ENCODE results near the gene MISP.

Gene MISP

DNA sequence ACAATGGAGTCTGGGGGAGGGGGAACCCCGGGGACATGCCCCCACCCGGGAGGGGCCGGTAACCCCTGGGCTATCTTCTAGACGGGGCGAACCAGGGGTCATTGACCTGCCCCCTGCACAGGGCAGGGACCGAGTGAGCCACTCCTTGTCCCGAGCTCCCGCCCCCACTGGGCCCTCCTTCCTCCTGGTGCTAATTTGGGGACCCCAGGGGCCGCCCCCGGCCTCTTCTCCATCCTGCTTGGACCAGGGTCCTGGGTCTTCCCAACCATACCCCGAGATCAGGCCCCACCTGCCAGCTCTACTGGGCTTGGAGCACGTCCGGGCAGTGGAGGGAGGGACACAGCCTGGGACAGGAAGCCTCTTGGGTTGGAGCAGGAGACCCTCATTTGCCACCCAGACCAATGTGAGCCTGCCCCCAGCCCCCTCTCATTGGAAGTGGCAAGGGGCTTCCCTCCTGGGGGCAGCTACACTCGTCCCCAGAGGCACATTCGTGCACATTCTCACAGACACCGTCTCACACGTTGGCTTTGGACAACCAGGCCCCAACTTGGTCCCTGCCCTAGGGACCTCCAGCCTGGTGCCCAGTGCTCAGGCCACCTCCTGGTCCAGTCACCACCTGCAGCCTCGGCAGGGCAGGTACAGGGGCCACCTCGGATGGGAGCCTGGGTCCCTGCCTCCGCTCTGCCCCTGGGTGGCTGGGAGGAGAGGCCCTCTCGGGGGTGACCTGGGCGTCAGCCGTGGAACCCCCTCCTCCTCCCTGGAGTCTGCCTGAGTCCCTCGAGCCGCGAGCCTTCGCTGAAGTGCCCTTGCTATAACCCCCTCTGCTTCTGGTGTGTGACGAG lies 3.3 kb upstream of the MISP start:
- DNase-seq, result no peak

DNA sequence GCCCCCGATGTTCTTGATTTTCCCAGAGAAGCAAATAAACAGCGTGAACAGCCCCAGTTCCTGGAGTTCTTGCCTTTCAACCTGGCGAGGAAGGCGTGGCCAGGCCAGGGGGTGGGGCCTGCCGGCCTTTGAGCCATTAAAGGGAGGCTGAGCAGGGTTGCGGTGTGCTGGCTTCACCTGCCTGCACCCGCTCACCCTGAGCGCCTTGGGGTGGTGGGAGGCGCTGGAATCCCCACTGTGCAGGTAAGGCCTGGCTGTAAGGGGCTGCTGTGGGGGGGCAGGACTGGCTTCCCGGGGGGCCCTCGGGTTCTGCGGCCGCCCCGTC lies 2.7 kb upstream of the MISP start:
- no peak for DNase-seq

DNA sequence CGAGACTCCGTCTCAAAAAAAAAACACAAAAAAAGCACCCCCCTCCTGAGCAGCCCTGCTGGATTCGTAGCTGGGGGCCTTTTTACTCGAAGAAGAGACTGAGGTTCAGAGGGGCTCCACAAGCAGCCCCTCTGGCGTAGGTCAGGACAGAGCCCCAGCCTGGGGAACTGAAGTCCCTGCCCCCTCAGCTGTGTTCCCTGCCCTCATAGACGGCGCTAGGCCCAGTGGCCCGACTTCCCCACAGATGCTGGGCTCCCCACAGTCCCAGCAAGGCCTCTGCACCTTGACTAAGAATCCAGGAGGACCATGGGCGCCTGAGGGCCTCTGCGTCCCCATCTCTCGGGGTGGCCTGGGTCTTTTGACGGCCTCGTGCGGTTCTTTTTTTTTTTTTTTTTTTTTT lies 1.1 kb upstream of the MISP start:
- no peak for DNase-seq

DNA sequence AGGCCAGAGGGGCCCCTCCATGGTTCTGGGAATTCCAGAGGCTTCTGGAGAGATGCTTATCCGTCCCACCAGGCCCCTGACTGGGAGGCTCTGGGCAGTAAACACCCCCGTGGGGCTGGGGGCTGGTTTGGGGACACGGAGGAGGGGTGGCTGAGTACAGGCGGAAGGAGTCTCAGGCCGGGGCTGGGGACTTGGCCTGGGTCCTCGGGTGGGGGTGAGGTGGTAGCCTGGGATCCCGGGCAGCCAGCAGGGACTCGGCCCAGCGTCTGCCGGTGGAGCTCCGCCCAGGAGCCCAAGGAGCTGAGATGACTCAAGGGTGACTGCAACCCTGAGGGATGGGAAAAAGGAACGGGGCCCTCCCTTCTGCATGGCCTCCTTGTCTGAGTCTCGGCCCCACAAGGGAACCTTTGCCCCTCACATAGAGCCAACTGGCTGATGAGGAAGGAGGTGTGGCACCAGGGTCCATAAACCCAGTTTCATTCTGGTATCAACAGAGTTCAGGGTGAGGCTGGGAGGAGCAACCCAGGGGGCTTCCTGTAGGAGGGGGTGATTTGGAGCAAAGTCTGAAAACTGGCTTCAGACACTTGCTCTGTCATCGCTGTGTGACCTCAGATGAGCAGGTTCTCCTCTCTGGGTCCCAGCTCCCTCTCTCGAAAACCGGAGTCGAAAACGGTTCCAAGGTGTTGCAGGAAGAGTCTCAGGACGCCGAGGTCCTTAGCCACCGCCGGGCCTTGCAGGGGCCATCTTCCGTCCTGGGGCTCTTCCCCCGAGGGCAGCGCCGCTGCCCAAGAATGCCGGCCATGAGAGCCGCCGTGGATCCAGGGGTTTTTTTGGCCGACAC lies 809 bp downstream of the MISP start:
- DNase-seq, result peak; percentile 78

DNA sequence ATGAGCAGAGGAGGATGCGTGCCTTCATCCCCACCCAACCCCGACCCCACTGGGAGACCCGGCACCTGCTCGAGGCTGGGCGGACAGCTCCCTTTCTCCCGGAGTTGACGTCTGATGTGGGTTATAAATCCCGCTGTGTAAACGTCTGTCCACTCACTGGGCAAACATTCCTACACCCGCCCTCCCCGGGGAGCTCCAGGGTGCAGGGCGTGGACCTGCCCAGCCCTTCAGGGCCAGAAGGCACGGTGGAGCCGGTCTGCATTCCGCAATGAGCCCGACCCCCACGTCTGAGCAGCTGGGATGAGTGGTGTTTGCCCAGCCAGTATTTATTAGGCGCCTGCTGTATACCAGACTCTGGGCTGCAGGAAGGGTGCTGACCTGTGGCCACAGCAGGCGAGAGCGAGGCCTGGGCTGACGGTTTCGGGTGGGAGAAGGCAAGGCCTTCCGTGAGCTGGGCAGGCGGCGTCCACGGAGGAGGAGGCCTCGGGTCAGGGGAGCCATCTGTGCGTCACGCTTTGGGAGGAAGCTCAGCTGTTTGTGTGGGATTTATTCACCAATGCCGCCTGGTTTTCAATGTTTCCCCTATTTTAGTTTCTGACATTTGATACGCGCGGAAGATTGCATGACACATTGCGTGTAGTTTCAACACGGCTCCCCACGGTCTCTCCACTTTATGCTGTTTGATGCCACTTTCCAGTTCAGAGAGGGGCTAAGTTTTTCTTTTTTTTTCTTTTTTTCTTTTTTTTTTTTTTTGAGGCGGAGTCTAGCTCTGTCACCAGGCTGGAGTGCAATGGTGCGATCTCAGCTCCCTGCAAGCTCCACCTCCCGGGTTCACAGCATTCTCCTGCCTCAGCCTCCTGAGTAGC lies 2.0 kb downstream of the MISP start:
- DNase-seq, result peak; percentile 77

DNA sequence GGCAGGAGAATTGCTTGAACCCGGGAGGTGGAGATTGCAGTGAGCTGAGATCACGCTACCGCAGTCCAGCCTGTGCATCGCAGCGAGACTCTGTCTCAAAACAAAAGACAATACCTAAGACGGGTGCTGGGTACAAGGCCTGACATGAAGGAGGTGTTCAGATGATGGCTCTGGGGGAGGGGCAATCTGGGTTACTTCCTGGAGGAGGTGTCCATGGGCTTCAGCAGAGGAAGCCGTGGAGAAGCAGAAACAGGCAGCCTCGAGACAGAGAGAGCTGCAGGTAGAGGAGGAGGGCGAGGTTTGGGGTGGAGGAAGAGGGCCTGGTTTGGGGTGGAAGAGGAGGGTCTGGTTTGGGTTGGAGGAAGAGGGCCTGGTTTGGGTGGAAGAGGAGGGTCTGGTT lies 3.6 kb downstream of the MISP start:
- DNase-seq, result no peak

DNA sequence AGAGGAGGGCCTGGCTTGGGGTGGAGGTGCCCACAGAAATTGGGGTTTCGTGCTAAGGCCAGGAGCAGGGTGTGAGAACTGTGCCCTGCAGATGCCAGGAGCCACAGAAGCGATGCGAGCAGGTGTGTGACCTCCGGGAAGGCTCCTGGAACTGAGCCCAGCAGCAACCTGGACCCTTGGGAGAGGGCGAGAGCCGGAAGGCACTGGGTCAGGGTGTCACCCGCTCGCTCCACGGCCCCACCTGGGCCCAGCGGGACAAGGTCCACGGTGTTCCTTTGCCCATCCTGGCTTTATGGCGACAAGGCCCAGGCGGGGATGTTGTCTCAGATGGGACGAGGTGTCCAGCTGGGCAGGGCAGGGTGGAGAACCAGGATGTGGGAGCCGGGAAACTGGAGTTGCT lies 4.2 kb downstream of the MISP start:
- DNase-seq, result no peak

DNA sequence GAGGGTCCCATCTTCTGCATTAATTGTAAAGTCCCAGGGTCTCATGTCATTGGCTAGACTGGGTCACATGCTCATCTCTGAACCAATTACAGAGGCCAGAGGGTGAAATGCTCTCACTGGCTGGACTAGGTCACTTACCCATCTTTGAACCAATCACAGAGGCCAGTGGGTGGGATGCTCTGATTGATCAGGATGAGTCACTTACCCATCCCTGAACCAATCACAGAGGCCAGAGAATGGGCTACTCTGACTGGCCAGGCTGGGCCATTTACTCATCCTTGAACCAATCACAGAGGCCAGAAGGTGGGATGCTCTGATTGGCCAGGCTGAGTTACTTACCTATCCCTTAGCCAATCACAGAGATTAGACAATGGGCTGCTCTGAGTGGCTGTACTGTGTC lies 5.3 kb downstream of the MISP start:
- peak; percentile 52 for DNase-seq

DNA sequence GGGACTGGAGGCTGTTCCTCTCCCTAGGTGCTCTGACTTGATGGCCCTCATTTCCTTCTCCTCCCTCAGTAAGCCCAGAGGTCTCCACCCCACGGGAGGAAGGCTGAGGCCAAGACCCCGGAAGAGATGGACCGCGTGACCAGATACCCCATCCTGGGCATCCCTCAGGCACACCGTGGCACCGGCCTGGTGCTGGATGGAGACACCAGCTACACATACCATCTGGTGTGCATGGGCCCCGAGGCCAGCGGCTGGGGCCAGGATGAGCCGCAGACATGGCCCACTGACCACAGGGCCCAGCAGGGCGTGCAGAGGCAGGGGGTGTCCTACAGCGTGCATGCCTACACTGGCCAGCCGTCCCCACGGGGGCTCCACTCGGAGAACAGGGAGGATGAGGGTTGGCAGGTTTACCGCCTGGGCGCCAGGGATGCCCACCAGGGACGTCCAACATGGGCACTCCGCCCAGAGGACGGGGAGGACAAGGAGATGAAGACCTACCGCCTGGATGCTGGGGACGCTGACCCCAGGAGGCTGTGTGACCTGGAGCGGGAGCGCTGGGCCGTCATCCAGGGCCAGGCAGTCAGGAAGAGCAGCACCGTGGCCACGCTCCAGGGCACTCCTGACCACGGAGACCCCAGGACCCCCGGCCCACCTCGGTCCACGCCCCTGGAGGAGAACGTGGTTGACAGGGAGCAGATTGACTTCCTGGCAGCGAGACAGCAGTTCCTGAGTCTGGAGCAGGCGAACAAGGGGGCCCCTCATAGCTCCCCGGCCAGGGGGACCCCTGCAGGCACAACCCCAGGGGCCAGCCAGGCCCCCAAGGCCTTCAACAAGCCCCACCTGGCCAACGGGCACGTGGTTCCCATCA lies 6.1 kb downstream of the MISP start:
- no peak for DNase-seq

DNA sequence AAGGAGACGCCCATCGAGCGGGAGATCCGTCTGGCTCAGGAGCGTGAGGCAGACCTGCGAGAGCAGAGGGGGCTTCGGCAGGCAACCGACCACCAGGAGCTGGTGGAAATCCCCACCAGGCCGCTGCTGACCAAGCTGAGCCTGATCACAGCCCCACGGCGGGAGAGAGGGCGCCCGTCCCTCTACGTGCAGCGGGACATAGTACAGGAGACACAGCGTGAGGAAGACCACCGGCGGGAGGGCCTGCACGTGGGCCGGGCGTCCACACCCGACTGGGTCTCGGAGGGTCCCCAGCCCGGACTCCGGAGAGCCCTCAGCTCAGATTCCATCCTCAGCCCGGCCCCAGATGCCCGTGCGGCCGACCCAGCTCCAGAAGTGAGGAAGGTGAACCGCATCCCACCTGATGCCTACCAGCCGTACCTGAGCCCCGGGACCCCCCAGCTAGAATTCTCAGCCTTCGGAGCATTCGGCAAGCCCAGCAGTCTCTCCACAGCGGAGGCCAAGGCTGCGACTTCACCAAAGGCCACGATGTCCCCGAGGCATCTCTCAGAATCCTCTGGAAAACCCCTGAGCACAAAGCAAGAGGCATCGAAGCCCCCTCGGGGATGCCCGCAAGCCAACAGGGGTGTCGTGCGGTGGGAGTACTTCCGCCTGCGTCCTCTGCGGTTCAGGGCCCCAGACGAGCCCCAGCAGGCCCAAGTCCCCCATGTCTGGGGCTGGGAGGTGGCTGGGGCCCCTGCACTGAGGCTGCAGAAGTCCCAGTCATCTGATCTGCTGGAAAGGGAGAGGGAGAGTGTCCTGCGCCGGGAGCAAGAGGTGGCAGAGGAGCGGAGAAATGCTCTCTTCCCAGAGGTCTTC lies 7.1 kb downstream of the MISP start:
- no peak for DNase-seq

DNA sequence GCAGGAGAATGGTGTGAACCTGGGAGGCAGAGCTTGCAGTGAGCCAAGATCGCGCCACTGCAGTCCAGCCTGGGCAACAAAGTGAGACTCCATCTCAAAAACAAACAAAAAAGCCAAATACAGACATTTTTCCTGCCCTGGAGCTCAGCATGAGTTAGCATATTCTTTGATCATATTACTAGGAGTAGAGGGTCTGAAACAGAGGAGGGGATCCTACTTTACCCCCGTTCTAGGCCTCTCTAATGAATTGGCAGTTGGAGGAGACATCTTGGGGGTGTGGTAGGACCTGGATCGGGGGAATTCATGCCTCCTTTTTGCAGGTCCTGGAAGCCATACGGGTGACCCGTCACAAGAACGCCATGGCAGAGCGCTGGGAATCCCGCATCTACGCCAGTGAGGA lies 12.3 kb downstream of the MISP start:
- DNase-seq, result no peak

DNA sequence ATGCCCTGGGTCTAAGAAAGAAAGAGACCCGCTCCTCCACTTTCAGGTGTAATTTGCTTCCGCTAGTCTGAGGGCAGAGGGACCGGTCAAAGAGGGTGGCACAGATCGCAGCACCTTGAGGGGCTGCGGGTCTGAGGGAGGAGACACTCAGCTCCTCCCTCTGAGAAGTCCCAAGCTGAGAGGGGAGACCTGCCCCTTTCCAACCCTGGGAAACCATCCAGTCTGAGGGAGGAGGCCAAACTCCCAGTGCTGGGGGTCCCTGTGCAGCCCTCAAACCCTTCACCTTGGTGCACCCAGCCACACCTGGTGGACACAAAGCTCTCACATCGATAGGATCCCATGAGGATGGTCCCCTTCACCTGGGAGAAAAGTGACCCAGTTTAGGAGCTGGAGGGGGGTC lies 13.0 kb downstream of the MISP start:
- no peak for DNase-seq

DNA sequence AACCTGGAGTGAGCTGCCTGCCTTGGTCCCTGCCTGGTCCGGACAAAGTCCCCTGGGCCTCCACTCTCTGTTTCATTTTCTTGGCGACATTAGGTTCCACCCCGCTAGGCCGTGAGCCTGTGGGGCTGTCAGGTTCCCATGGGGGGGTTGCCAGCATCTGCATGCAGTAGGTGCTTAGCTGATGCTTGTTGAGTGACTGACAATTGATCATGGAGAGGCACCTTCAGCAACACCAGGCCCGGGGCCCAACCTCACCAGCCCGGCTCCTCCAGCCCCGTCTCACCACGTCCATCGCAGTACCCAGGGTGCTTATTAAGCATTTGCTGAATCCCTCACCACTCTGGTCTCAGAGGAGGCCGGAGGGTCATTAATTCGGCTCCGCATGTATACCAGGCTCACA lies 13.4 kb downstream of the MISP start:
- DNase-seq, result no peak

DNA sequence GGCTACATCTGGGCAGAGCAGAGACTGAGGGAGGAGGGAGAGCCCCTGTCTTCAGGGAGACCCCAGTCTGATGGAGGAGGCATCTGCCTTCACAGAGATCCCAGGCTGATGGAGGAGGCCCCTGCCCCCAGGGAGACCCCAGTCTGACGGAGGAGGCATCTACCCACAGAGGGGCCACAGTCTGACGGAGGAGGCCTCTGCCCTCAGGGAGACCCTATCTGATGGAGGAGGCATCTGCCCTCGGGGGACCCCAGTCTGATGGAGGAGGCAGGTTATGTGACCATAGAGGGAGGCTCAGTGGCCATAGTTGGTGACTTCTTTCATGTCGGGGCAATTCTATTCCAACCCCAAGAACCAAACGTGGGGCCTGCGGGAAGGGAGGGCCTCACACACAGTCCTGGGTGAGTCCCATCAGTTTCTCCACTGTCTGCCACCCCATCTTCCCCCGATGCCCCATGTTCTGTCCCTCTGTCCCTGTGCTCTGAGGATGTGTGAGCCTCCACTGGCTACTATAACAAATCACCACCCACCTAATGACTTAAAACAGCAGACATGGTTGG lies 14.3 kb downstream of the MISP start:
- no peak for DNase-seq

DNA sequence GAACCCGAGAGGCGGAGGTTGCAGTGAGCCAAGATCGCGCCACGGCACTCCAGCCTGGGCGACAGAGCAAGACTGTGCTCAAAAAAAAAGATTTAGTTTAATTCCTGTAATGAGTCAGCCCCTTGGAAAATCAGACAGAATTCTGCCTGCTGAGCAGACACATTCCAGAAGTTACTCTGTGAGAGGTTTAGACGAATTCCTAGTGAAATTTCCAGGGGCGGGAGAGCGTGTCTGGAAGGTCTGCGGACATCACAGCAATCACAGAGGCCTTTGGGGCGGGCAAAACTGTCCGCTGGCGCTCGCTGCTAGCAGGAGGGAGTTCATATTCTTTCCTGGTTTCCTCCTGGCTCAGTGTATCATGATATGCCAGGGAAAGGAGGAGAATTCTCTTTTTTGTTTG lies 17.5 kb downstream of the MISP start:
- DNase-seq, result peak; percentile 86

DNA sequence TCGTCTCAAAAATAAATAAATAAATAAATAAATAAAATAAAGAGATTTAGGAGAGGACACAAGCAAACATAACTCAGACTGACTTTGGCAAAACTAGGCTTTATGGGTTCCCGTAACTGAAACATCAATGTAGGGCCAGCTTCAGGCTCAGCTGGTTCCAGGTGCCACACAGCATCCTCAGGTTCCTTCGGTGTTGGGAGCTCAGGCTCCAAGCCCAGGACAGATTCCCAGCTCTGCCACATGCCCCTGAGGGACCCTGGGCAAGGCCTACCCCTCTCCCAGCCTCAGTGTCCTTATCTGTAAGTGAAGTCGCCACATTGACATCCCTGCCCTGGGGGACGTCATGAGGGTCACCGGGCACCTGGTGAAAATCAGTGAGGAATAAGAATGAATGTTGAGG lies 18.7 kb downstream of the MISP start:
- no peak for DNase-seq

DNA sequence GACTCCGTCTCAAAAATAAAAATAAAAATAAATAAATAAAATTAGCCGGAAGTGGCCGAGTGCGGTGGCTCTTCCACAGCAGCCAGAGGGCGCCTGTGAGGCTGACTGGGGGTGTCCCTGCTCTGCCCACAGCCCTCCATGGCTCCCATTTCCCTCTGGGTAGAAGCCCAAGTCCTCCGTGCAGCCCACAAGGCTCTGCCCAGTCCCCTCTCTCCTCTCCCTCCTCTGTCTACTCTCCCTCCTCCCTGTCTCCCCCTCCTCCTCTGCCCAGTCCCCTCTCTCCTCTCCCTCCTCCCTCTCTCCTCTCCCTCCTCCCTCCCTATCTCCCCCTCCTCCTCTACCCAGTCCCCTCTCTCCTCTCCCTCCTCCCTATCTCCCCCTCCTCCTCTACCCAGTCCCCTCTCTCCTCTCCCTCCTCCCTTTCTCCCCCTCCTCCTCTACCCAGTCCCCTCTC lies 20.4 kb downstream of the MISP start:
- peak; percentile 42 for DNase-seq

DNA sequence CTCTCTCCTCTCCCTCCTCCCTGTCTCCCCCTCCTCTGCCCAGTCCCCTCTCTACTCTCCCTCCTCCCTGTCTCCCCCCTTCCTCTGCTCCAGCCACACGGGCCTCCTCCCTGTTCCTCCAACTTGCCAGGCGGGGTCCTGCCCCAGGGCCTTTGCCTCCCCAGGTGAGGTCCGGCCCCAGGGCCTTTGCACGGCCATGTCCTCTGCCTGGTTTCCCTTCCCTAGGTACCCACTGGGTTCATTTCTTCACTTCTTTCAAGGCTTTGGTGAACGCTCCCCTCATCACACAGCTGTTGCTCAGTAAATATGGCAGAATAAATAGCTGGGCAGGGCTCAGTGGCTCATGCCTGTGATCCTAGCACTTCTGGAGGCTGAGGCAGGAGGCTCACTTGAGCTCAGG lies 21.2 kb downstream of the MISP start:
- DNase-seq, result no peak

DNA sequence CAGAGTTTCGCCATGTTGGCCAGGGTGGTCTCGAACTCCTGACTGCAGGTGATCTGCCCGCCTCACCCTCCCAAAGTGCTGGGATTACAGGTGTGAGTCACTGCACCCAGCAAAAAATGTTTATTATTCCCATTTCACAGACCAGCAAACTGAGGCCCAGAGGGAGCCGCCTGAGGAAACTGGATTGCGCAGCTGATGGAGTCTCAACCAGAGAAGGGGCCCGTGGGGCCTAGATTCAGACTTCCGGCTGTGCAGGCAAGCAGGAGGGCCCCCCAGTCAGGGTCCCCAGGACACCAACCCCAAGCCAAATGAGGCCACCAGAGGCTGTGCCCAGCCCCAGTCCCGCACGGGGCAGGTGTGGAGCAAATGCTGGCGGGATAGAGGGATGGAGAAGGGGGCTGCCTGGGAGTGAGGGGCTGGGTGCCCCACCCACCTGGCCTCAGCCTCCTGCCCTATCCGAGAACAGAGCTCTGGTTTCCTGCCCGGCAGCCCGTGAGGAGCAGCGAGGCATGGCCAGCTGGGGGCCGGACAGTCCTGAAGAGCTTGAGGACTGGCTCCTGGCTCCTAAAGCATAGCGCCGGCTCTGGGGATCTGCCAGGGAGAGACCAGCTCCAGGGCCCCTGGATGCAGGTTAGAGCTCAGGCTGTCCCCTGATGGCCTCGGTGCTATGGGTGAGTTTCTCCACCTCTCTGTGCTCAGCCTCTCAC lies 22.0 kb downstream of the MISP start:
- DNase-seq, result no peak

DNA sequence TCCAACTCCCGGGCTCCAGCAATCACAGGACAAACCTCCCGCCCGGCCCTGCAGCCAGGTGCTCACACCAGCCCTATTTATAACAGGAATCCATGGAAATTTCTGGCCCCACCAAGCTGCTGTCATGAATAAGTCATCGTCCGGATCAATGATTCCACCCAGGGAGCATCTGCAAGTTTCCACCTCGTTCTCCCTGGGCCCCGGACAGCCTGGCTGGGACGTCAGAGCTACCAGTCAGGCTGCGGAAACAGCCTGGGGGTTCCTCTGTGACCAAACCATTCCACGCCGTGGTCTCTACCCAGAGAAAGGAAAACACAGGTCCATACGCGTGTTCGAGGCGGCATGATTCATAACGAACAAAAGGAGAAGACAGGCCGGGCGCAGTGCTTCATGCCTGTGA lies 25.6 kb downstream of the MISP start:
- no peak for DNase-seq

All from fibroblast of skin of right quadriceps (primary cell).